GM21528 (cell line): ENCODE data around the gene C16orf89.

Experiments
- ATAC-seq: cut with Tn5 transposase; IDR thresholded peaks from one replicate; pipeline ENCODE4 v1.9.1; 2021; ENCODE audit warnings: mild to moderate bottlenecking, moderate library complexity; ENCODE audit not compliant: unreplicated experiment, low FRiP score

Gene C16orf89

DNA sequence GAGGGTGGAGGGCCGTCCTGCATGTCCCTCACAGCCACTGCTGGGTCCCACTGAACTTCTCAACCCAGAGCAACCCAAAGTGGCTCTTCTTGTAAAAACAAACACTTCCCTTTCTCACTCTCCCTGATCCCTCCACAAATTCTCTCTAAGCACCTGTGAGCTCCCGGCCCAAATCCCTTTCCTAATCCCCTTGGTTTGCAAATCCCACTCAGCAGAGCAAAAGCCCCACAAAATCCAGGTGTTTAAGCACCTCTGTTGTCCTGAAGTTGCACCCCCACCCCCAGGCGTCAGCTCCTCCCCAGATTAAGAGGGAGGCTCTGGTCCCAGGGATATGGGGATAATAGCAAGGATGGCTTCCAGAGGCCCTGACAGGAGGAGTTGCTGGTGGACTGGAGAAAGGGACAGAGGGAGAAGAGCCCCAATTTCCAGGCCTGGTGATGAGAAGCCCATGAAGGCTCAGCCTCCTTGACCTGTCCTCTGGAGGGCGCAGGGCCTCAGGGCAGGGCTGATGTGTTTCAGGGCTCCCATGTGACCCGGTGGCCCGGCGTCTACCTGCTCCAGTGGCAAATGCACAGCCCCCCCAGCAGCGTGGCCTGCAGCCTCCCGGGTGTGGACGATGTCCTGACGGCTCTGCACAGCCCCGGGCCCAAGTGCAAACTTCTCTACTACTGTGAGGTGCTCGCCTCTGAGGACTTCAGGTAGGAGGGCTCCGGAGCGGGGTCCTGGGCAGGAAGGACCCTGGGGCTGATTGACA lies 55.0 kb downstream of the C16orf89 start:
- no peak for ATAC-seq

- ATAC-seq = no peak
Measured at GRCh38 chr16:5008311-5008731, 57.4 kb downstream of the C16orf89 start.

GRCh38 chr16:5007256-5007655 lies 58.5 kb downstream of the C16orf89 start:
- ATAC-seq = no peak

DNA sequence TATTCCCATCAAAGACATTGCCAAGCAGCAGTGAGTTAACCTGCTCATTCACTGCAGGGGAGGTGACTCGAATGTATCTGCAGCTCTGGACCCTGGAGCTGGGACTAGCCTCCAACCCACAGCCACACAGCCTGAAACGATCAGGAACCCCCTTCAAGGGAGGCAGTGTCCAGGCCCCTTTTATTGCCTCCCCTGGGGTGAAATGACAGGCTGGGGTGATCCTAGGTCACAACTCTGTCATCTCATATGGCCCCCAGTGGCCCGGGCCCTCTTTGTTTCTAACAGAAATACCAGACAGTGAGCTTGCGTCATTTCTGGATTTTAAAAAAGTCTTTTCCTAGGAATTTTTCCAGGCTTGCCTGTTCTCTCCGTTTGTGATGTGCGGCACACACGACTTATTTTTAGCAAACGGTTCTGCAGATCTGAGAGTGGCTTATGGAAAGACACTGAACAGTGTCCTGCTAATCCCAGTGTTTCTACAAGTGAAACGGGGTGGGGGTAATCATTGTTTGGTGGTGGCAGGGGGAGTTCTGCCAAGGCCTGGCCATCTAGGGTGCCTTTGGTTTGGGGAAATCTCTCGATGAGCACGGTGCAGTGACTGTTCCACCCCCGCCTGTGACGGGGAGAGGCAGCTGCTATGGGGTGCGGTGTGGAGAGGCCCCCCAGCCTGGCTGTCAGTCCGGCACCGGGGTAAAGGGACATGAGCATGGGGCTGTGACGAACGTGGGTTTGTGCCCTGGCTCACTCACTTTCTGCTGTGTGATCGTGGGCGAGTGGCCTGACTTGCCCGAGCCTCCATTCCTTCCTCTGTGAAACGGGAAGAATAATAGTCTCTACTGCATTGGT lies 59.2 kb downstream of the C16orf89 start:
- ATAC-seq = no peak

DNA sequence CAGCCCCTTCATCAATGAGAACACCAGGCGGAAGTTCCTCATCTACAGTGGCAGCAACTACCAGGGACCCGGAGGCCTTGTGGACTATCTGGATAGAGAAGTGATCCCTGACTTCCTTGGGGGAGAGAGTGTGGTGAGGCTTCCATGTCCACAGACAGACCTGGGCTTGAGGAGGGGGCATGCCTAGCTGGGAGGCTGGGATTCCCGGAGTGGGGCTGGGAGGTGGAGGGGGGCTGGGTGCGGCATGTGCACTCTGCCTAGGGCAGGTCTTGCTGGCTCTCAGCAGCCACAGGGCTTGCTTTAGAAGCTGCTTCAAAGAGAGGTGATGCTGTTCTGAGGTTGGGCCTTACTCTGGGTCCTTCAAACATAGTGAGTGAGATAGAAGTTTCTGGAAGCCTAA lies 59.8 kb downstream of the C16orf89 start:
- ATAC-seq = no peak

- no peak for ATAC-seq
Measured at GRCh38 chr16:5004311-5004710, 61.4 kb downstream of the C16orf89 start.

DNA sequence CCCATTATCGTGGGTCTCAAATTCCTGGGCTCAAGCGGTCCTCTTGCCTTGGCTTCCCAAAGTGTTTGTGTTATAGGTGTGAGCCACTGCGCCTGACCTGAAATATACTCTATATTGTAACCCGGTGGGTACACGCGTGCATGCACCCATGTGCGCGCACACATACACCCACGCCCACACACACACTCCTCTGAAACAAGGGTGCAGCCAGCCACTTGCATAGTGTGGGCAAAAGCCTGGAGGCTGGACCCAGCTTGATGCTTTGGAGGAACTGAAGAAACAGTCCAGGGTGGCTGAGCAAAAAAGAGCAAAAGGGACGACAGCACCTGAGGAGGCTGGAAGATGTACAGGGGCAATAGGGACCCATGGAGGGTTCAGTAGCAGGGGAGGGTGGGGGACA lies 61.9 kb downstream of the C16orf89 start:
- no peak for ATAC-seq

- ATAC-seq = no peak
Measured at GRCh38 chr16:5003211-5003610, 62.5 kb downstream of the C16orf89 start.

DNA sequence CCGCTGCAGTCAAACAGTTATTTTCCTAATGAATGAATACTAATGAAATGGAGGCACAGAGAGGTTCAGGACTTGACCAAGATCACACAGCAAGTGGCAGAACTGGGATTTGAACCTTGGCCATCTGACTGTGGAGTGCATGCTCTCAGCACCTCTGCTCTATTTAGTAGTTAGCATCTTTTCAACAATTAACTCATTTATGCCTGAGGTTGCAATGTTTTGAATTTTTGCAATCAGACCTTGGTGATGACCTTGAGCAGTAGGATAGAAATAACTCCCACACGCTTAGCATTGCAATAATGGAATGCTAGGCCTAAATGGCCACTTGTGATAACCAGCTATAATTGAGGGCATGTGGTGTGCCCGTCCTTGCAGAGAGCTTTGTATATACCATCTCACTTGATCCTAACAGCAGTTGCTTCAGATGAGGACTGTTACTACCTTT lies 63.0 kb downstream of the C16orf89 start:
- no peak for ATAC-seq

- ATAC-seq = no peak
Measured at GRCh38 chr16:5001986-5002385, 63.8 kb downstream of the C16orf89 start.

GRCh38 chr16:5001571-5001970 lies 64.2 kb downstream of the C16orf89 start:
- no peak for ATAC-seq

DNA sequence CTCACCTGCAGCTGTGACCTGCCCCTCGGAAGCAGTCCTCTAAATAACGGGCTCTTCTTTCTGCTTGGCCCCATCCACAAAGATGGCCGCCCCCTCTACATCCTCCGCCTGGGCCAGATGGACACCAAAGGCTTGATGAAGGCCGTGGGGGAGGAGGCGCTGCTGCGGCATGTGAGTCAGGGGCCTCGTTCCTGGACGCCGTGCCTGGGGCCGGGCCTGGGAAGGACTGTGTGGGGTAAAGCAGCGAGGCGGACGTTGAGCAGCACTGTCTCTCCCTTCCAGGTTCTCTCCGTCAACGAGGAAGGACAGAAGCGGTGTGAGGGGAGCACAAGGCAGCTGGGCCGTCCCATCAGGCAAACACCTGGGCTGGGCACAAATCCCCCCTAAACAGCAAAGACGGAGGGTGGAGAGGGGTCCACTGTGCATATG lies 65.2 kb downstream of the C16orf89 start:
- no peak for ATAC-seq

DNA sequence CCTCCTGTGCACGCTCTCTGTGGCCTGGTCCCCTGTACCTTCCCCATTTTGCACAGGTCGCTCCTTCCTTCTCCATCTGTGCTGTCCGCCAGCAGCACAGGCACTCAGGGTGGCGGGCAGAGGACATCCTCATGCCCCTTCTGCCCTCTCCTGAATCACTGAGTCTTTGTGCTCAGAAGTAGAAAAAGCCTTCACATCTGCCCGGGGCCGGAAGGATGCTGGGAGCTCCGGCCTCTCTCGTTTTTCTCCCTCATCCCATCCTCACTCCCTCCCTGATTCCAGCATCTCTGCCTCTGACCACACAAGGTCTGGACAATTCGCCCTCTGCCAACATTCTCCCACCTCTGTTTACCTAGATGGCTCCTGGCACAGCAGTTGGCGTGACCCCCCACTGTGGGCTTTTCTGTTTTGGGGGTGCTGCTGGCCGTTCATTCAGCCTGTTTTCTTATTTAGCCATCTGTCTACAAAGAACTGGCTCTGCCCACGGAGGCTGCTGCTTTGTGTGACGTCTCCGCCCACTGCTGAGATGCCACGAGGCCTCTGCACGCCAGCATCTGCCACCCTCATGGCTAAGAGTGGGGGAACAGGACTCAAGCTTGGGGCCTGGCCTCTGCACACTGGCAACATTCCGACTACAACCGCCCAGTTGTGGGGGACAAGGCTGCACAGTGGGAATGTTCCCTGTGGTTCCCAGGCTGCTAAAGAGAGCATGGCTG lies 70.9 kb downstream of the C16orf89 start:
- no peak for ATAC-seq
